Stimulated activated CD4-positive, alpha-beta T cell treated with anti-CD3 and anti-CD28 coated beads, Interleukin-4, amount 100 ng/mL, for 24 hours (primary cell): ENCODE measurements around the gene GRAMD1C.
"Not testable (repeated sequence)": the region's sequence is repeated elsewhere in the genome, so short reads cannot be mapped to it uniquely, and the experiment has no call there.

Experiments
- DNase-seq: peaks from one replicate; pipeline ENCODE4 v3.0.0-alpha.2; 2020

Gene GRAMD1C

GRCh38 chr3:113838631-113839209 is at the start of gene GRAMD1C:
Gene GRAMD1C (plus strand): TSS chr3:113838788. CDS start chr3:113838910, 122 bp downstream.
- DNase-seq: peak; percentile 83

GRCh38 chr3:113791381-113791780 is 47.2 kb upstream of the GRAMD1C start:
- DNase-seq: no peak

GRCh38 chr3:113794526-113794925 is 44.1 kb upstream of the GRAMD1C start:
- no peak for DNase-seq

- no peak for DNase-seq
These were observed 42.9 kb upstream of the GRAMD1C start for GRCh38 chr3:113795693-113796092.

- DNase-seq: no peak
These were observed 35.7 kb upstream of the GRAMD1C start for GRCh38 chr3:113802795-113803455.

GRCh38 chr3:113804661-113805060 is 33.9 kb upstream of the GRAMD1C start:
- DNase-seq: no peak

- DNase-seq: no peak
These were observed 33.3 kb upstream of the GRAMD1C start for GRCh38 chr3:113805249-113805648.

- no peak for DNase-seq
These were observed 25.7 kb upstream of the GRAMD1C start for GRCh38 chr3:113812854-113813253.

- DNase-seq: no peak
These were observed 18.7 kb upstream of the GRAMD1C start for GRCh38 chr3:113819866-113820265.

GRCh38 chr3:113825090-113825489 is 13.5 kb upstream of the GRAMD1C start:
- DNase-seq: no peak

- no peak for DNase-seq
These were observed 10.0 kb upstream of the GRAMD1C start for GRCh38 chr3:113828600-113828999.

- DNase-seq: no peak
These were observed 8.8 kb upstream of the GRAMD1C start for GRCh38 chr3:113829576-113830354.

GRCh38 chr3:113831103-113831355 is 7.6 kb upstream of the GRAMD1C start:
- no peak for DNase-seq

GRCh38 chr3:113832477-113833164 is 6.0 kb upstream of the GRAMD1C start:
- DNase-seq: no peak

- DNase-seq: no peak
These were observed 3.6 kb upstream of the GRAMD1C start for GRCh38 chr3:113834983-113835382.

- DNase-seq: no peak
These were observed 963 bp downstream of the GRAMD1C start for GRCh38 chr3:113839551-113839950.

GRCh38 chr3:113844622-113845222 is 6.1 kb downstream of the GRAMD1C start:
- no peak for DNase-seq

- no peak for DNase-seq
These were observed 8.7 kb downstream of the GRAMD1C start for GRCh38 chr3:113847247-113847646.

GRCh38 chr3:113847664-113848461 is 9.3 kb downstream of the GRAMD1C start:
- no peak for DNase-seq

- DNase-seq: not testable (repeated sequence)
These were observed 10.5 kb downstream of the GRAMD1C start for GRCh38 chr3:113849071-113849470.

- not testable (repeated sequence) for DNase-seq
These were observed 11.3 kb downstream of the GRAMD1C start for GRCh38 chr3:113849841-113850240.

- not testable (repeated sequence) for DNase-seq
These were observed 11.8 kb downstream of the GRAMD1C start for GRCh38 chr3:113850391-113850790.
